HG03159 (cell line): ENCODE measurements around the gene SCARB1.
A peak's percentile ranks its signal among the peaks of the same experiment; 100 is the strongest.

Source experiments
- ATAC-seq: cut with Tn5 transposase; IDR thresholded peaks from one replicate; pipeline ENCODE4 v1.9.1; 2021; ENCODE audit warnings: mild to moderate bottlenecking, moderate library complexity; ENCODE audit not compliant: unreplicated experiment

Gene SCARB1

GRCh38 chr12:124804011-124804621 is 59.5 kb downstream of the SCARB1 start:
- no peak for ATAC-seq

GRCh38 chr12:124802361-124802760 is 61.3 kb downstream of the SCARB1 start:
- ATAC-seq, result no peak

GRCh38 chr12:124800506-124800905 is 63.2 kb downstream of the SCARB1 start:
- no peak for ATAC-seq

GRCh38 chr12:124797321-124797720 is 66.3 kb downstream of the SCARB1 start:
- ATAC-seq, result no peak

GRCh38 chr12:124796303-124796960 is 67.2 kb downstream of the SCARB1 start:
- no peak for ATAC-seq

GRCh38 chr12:124795081-124795948 is 68.3 kb downstream of the SCARB1 start:
- peak; percentile 59 for ATAC-seq

- ATAC-seq, result no peak
Measured at GRCh38 chr12:124792961-124793441, 70.7 kb downstream of the SCARB1 start.

GRCh38 chr12:124792156-124792555 is 71.5 kb downstream of the SCARB1 start:
- ATAC-seq, result no peak

- no peak for ATAC-seq
Measured at GRCh38 chr12:124790650-124791400, 72.8 kb downstream of the SCARB1 start.

- no peak for ATAC-seq
Measured at GRCh38 chr12:124788936-124789555, 74.6 kb downstream of the SCARB1 start.

GRCh38 chr12:124786061-124786964 is 77.4 kb downstream of the SCARB1 start:
- ATAC-seq, result no peak

GRCh38 chr12:124784871-124785572 is 78.6 kb downstream of the SCARB1 start:
- no peak for ATAC-seq

GRCh38 chr12:124783087-124783486 is 80.6 kb downstream of the SCARB1 start:
- ATAC-seq, result no peak

- ATAC-seq, result no peak
Measured at GRCh38 chr12:124782132-124782531, 81.5 kb downstream of the SCARB1 start.

- no peak for ATAC-seq
Measured at GRCh38 chr12:124780752-124781685, 82.6 kb downstream of the SCARB1 start.

GRCh38 chr12:124780336-124780735 is 83.3 kb downstream of the SCARB1 start:
- ATAC-seq, result no peak
